ENCODE results near the gene TMSB10. TPM values are rescaled to one million over a fixed set of nuclear protein-coding genes. Genes with fewer than 3 reads are reported as not detected.
A peak's percentile ranks its signal among the peaks of the same experiment; 100 is the strongest.

Gene TMSB10
- total RNA-seq, result 1,000 to 10,000 TPM in 3 of 4 donors, 100 to 1,000 TPM in 1; 693 to 2,974 (median 1,499) TPM

DNA sequence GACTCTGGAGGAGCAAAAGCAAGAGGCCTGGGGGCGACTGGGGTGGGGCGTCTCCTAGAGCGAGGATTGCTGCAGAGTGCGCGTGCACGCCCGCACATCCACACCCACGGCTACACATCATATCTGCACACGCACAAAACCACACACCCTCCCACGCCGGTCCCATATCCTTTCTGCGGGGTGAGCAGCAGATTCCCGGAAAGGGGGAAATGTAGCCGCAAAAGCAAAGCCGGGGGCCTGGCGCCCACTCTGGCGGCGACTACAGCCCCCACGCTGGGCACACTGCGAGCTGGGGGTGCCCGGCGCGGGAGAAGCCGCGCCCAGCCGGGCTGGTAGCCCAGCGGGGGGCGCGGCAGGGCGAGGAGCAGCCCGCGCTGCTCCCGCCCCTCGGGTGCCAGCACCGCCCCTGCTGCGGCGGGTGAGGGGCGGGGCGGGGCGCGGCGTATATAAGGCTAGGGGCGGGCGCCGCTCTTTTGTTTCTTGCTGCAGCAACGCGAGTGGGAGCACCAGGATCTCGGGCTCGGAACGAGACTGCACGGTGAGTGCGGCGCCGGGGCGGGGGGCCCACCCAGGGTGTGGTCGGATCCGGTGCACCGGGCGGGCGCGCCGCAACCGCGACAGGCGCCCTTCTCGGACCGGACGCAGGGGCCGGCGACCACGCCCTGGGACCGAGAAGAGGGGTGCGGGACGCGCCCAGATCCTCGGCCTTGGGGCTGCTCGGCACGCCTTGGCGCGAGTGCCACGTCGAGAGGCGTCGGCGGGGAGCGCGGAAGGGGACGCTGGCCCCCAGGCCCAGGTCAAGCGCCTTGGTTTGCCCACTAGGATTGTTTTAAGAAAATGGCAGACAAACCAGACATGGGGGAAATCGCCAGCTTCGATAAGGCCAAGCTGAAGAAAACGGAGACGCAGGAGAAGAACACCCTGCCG lies at the start of gene TMSB10:
Gene TMSB10, plus strand, starts transcription at position 476 of the 927 bp plus-strand sequence.
- Histone ChIP-seq H3K4me1 (no peaks in the 10 kb centered on the region), H3K4me3 (peak within 1 kb of the TSS; percentile 63 to 90), H3K36me3 (no peaks in the 10 kb centered on the region), H3K27me3 (no peaks in the 10 kb centered on the region), H3K9me3 (no peaks in the 10 kb centered on the region), H3K27ac (peak within 1 kb of the TSS; percentile 89 to 91)
- DNase-seq, result peak; percentile 87 to 88
- peak; percentile 84 to 97 for TF ChIP-seq POLR2A (IDR thresholded peaks at IDR 0.05)
- TF ChIP-seq, protein P1, sequence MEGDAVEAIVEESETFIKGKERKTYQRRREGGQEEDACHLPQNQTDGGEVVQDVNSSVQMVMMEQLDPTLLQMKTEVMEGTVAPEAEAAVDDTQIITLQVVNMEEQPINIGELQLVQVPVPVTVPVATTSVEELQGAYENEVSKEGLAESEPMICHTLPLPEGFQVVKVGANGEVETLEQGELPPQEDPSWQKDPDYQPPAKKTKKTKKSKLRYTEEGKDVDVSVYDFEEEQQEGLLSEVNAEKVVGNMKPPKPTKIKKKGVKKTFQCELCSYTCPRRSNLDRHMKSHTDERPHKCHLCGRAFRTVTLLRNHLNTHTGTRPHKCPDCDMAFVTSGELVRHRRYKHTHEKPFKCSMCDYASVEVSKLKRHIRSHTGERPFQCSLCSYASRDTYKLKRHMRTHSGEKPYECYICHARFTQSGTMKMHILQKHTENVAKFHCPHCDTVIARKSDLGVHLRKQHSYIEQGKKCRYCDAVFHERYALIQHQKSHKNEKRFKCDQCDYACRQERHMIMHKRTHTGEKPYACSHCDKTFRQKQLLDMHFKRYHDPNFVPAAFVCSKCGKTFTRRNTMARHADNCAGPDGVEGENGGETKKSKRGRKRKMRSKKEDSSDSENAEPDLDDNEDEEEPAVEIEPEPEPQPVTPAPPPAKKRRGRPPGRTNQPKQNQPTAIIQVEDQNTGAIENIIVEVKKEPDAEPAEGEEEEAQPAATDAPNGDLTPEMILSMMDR (IDR thresholded peaks at IDR 0.05), result peak in 1 of 4 experiments; percentile 31
- intact Hi-C loops (cut with DNase I; ENCODE audit: low total_unique reads), result no loop called here

GRCh38 chr2:84855731-84856130 lies 49.7 kb upstream of the TMSB10 start:
- no peaks in the 10 kb centered on the region for H3K27me3 ChIP-seq
- no peak overlapping the region for H3K4me3 ChIP-seq
- DNase-seq, result no peak
- H3K36me3 ChIP-seq, result no peaks in the 10 kb centered on the region
- no peaks in the 10 kb centered on the region for H3K4me1 ChIP-seq
- no peaks in the 10 kb centered on the region for H3K9me3 ChIP-seq
- H3K27ac ChIP-seq, result no peak overlapping the region
- TF ChIP-seq, protein P1 (IDR thresholded peaks at IDR 0.05), result no peak
- no peak for TF ChIP-seq POLR2A (IDR thresholded peaks at IDR 0.05)
- intact Hi-C loops (cut with DNase I; ENCODE audit: low total_unique reads), result no loop called here

DNA sequence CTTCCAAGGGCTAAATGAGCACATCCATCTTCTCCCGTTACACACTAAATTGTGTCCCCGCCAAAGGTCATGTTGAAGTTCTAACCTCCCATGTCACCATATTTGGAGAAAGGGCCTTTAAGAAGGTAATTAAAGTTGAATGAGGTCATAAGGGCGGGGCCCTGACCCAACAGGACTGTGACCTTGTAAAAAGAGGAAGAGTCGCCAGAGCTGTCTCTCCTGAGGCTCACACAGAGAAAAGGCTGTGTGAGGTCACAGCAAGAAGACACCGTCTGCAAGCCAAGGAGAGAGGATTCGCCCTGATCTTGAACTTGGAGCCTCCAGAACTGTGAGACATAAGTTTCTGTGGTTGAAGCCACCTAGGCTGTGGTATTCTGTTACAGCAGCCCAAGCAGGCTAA lies 48.7 kb upstream of the TMSB10 start:
- no peak for DNase-seq
- TF ChIP-seq, protein P1 (IDR thresholded peaks at IDR 0.05), result no peak
- TF ChIP-seq POLR2A (IDR thresholded peaks at IDR 0.05), result no peak
- Histone ChIP-seq H3K27me3 (no peaks in the 10 kb centered on the region), H3K27ac (no peak overlapping the region), H3K36me3 (no peaks in the 10 kb centered on the region), H3K9me3 (no peaks in the 10 kb centered on the region), H3K4me3 (no peak overlapping the region), H3K4me1 (no peaks in the 10 kb centered on the region)
- intact Hi-C loops (cut with DNase I; ENCODE audit: low total_unique reads), result no loop called here

DNA sequence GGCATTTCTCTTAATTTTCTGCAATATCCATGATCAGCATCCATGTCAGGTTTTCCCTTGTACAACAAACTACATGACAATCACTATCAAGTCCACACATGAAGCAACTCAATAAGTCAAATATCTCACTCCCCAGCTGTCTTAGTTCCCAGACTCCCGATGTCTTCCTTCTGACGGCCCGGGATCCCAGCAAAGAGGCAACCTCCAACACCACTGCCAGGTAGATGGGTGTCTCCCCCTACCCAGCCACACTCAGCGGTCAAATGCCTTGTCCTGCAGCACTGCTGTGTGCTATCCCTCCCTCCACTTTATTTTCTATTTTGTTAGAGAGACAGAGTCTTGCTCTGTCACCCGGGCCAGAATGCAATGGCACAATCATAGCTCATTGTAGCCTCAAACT lies 47.9 kb upstream of the TMSB10 start:
- H3K4me3 ChIP-seq, result no peak overlapping the region
- H3K9me3 ChIP-seq, result no peaks in the 10 kb centered on the region
- DNase-seq, result no peak
- H3K27ac ChIP-seq, result no peak overlapping the region
- TF ChIP-seq, protein P1 (IDR thresholded peaks at IDR 0.05), result no peak
- TF ChIP-seq POLR2A (IDR thresholded peaks at IDR 0.05), result no peak
- intact Hi-C loops (cut with DNase I; ENCODE audit: low total_unique reads), result no loop called here
- H3K4me1 ChIP-seq, result no peaks in the 10 kb centered on the region
- no peaks in the 10 kb centered on the region for H3K27me3 ChIP-seq
- no peaks in the 10 kb centered on the region for H3K36me3 ChIP-seq

DNA sequence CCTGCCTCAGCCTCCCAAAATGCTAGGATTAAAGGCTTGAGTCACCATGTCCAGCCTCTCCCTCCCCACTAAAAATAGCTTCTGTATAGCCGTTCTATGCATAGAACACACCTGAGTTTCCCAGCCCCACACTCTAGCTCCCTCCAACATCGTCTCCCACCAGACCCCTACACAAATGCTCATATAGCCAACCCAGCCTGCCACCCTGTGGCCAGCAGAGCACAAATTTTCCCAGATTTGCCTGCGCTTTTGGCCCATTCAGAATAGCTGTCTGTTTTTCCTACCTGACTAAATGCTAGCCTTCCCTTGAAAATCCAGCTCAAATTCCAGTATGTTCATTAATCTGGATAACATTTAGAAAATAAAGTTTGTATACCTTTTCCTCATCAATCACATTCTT lies 47.3 kb upstream of the TMSB10 start:
- H3K4me1 ChIP-seq, result no peaks in the 10 kb centered on the region
- DNase-seq, result no peak
- no peaks in the 10 kb centered on the region for H3K27me3 ChIP-seq
- H3K4me3 ChIP-seq, result no peak overlapping the region
- H3K9me3 ChIP-seq, result no peaks in the 10 kb centered on the region
- H3K36me3 ChIP-seq, result no peaks in the 10 kb centered on the region
- TF ChIP-seq, protein P1 (IDR thresholded peaks at IDR 0.05), result no peak
- TF ChIP-seq POLR2A (IDR thresholded peaks at IDR 0.05), result no peak
- intact Hi-C loops (cut with DNase I; ENCODE audit: low total_unique reads), result no loop called here
- no peak overlapping the region for H3K27ac ChIP-seq

Data from uterus (tissue), 4 donors.